Osteocyte (in vitro differentiated cells): ENCODE data around the gene SCIN. TPM values are rescaled to one million over a fixed set of nuclear protein-coding genes. Genes with fewer than 3 reads are reported as not detected.

Experiments
- DNase-seq: peaks from one replicate; pipeline ENCODE4 v3.0.0; 2021; ENCODE audit warnings: mixed read lengths; ENCODE audit not compliant: unreplicated experiment; ENCODE audit errors: extremely low spot score
- H3K27ac Mint-ChIP-seq: one replicate; pipeline ENCODE4 v1.8.0; 2021; ENCODE audit warnings: mild to moderate bottlenecking, mixed read lengths; ENCODE audit not compliant: unreplicated experiment
- H3K27me3 Mint-ChIP-seq: one replicate; pipeline ENCODE4 v1.8.0; 2021; ENCODE audit warnings: mixed read lengths; ENCODE audit not compliant: unreplicated experiment
- H3K36me3 Mint-ChIP-seq: one replicate; pipeline ENCODE4 v1.8.0; 2021; ENCODE audit warnings: mixed read lengths; ENCODE audit not compliant: unreplicated experiment
- H3K4me1 Mint-ChIP-seq: one replicate; pipeline ENCODE4 v1.8.0; 2021; ENCODE audit warnings: mixed read lengths; ENCODE audit not compliant: unreplicated experiment
- H3K4me3 Mint-ChIP-seq: one replicate; pipeline ENCODE4 v1.8.0; 2021; ENCODE audit warnings: mild to moderate bottlenecking, moderate library complexity, mixed read lengths; ENCODE audit not compliant: unreplicated experiment
- H3K9me3 Mint-ChIP-seq: one replicate; pipeline ENCODE4 v1.8.0; 2021; ENCODE audit warnings: mixed read lengths; ENCODE audit not compliant: unreplicated experiment
- CTCF ChIP-seq: fragments of 200-600 bp; sonication (generic); IDR thresholded peaks from 2 replicates; pipeline ENCODE4 v1.5.0; 2021; ENCODE audit warnings: antibody characterized with exemption, mild to moderate bottlenecking, moderate library complexity
- total RNA-seq: library from RNA; stranded (reverse); gene quantifications from 2 replicates; pipeline ENCODE4 v1.2.1, GENCODE V29; 2021

SCIN gene
- total RNA-seq, 1 donor from 2014 or later: 1.6 TPM

DNA sequence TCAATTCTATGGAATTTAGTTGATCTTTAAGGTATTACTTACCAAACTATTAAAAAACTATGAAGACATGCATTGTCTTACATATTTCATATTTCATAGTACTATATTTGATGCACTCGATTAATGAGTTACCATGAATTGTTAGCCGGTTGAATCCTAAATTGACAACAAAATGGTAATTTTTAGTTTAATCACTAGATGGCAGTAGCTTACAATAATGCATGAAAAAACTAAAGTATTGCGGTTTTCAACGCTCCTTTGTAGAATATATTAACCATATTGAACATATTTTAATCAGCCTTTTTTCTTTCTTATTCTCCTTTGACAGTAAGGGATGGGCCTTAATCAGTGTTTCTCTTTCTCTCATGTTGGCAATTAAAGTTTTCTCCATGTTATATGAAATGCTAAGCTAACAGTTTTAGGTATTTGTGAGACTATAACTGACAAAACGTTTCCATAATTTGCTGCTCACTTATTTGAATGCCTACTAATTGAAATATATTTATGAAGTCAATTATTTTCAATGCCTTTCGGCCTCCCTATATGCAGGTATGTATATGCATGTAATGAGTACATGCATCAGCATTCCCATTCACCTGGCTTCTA lies 68.4 kb downstream of the SCIN start:
- Mint-ChIP-seq H3K4me1 (peaks cover 2% of the 10 kb centered on the region), H3K9me3 (no peaks in the 10 kb centered on the region), H3K4me3 (no peak overlapping the region), H3K36me3 (no peaks in the 10 kb centered on the region), H3K27ac (no peak overlapping the region), H3K27me3 (peaks cover 11% of the 10 kb centered on the region)
- TF ChIP-seq CTCF: peak; percentile 70
- no peak for DNase-seq

- DNase-seq: no peak
- Mint-ChIP-seq H3K4me1 (peaks cover 2% of the 10 kb centered on the region), H3K27ac (no peak overlapping the region), H3K27me3 (peaks cover 11% of the 10 kb centered on the region), H3K9me3 (no peaks in the 10 kb centered on the region), H3K36me3 (no peaks in the 10 kb centered on the region), H3K4me3 (no peak overlapping the region)
- TF ChIP-seq CTCF: no peak
These were observed 70.0 kb downstream of the SCIN start for GRCh38 chr7:12640299-12641096.

DNA sequence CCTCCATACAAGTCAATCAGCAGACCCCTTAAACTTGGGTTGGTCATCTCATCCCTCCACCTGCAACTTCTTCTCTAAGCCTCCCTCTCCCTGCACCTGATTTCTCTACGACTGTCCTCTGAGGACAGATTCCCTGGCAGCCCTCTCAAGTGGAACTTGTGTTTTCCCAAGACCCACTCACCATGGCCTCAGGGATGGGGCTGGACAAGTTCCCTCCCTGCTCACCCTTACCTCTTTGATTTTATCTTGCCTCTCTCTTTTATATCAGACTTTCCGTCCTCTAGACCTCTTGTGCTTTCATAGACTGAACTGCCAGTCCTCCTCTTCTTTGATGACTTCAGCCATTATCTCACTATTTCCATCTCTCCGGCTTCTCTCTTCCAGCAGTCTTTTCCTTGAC lies 70.7 kb downstream of the SCIN start:
- H3K4me3 Mint-ChIP-seq: no peak overlapping the region
- peaks cover 2% of the 10 kb centered on the region for H3K4me1 Mint-ChIP-seq
- H3K27me3 Mint-ChIP-seq: peaks cover 11% of the 10 kb centered on the region
- DNase-seq: no peak
- H3K36me3 Mint-ChIP-seq: no peaks in the 10 kb centered on the region
- no peak for TF ChIP-seq CTCF
- H3K27ac Mint-ChIP-seq: no peak overlapping the region
- no peaks in the 10 kb centered on the region for H3K9me3 Mint-ChIP-seq

GRCh38 chr7:12642508-12642907 lies 72.0 kb downstream of the SCIN start:
- H3K36me3 Mint-ChIP-seq: no peaks in the 10 kb centered on the region

More at GRCh38 chr7:12642508-12642907, 72.0 kb downstream of the SCIN start:
- Mint-ChIP-seq H3K4me3 (no peak overlapping the region), H3K4me1 (peaks cover 2% of the 10 kb centered on the region), H3K27ac (no peak overlapping the region), H3K9me3 (no peaks in the 10 kb centered on the region), H3K27me3 (peaks cover 5% of the 10 kb centered on the region)
- DNase-seq: no peak
- no peak for TF ChIP-seq CTCF
